HEK293 (cell line): ENCODE data around the gene HOXD9.

Experiments
- CTCF ChIA-PET: fragments of 350-600 bp; formaldehyde crosslinking; extraction: SDS; loops from one replicate; lab custom pipeline; 2021; ENCODE audit warnings: antibody characterized with exemption; lab: Yijun Ruan, JAX
- POLR2A ChIA-PET: fragments of 300-600 bp; formaldehyde crosslinking; extraction: SDS; loops from one replicate; lab custom pipeline; 2020; ENCODE audit warnings: antibody characterized with exemption, inconsistent platforms; lab: Yijun Ruan, JAX
- H3K27ac ChIP-seq: fragments of 200-500 bp; sonication (Bioruptor generic); 2 replicates; pipeline ENCODE4 v1.5.1; 2014; ENCODE audit warnings: low read depth, low read length, control low read depth, inconsistent platforms; ENCODE audit errors: extremely low read depth
- H3K36me3 ChIP-seq, 2 experiments: fragments of 200-500 bp in 1 of 2; sonication (Bioruptor generic) in 1 of 2; 1 replicate in 1 of 2; 2 replicates in 1 of 2; pipeline ENCODE4 v1.5.1; 2014 to 2017; ENCODE audit warnings: inconsistent platforms in 2 of 2, low read length in 2 of 2; ENCODE audit not compliant: control insufficient read depth in 2 of 2, insufficient read depth in 1 of 2
- H3K4me1 ChIP-seq: fragments of 200-500 bp; sonication (Bioruptor generic); 2 replicates; pipeline ENCODE4 v1.5.1; 2014; ENCODE audit warnings: mild to moderate bottlenecking, low read length, inconsistent platforms; ENCODE audit not compliant: control insufficient read depth, insufficient read depth
- H3K4me3 ChIP-seq: 2 replicates; pipeline ENCODE4 v1.5.1; 2011; ENCODE audit warnings: low read depth, mild to moderate bottlenecking, control low read depth, low read length, moderate library complexity
- H3K9me3 ChIP-seq: fragments of 200-500 bp; sonication (Bioruptor generic); 2 replicates; pipeline ENCODE4 v1.5.1; 2014; ENCODE audit warnings: low read depth, low read length, inconsistent platforms; ENCODE audit not compliant: control insufficient read depth, insufficient read depth
- KLF16 ChIP-seq: fragments of 450-650 bp; formaldehyde crosslinking; IDR thresholded peaks from 2 replicates; pipeline ENCODE4 v1.5.1; 2017; ENCODE audit warnings: missing biosample characterization, missing genetic modification characterization
- TRIM28 ChIP-seq: IDR thresholded peaks from 2 replicates; pipeline ENCODE4 v1.6.1; 2011; ENCODE audit warnings: low read length, control low read depth, borderline replicate concordance
- ZBTB11 ChIP-seq: fragments of 450-650 bp; formaldehyde crosslinking; conservative IDR thresholded peaks from 2 replicates; pipeline ENCODE4 v1.5.1; 2016; ENCODE audit warnings: low read depth, missing biosample characterization, missing genetic modification characterization
- ZFP69B ChIP-seq: fragments of 450-650 bp; formaldehyde crosslinking; IDR thresholded peaks from 2 replicates; pipeline ENCODE4 v1.5.1; 2016; ENCODE audit warnings: missing biosample characterization, missing genetic modification characterization
- ZNF121 ChIP-seq: fragments of 450-650 bp; formaldehyde crosslinking; IDR thresholded peaks from 2 replicates; pipeline ENCODE4 v1.5.1; 2016; ENCODE audit warnings: missing biosample characterization, missing genetic modification characterization
- ZNF169 ChIP-seq: fragments of 450-650 bp; formaldehyde crosslinking; IDR thresholded peaks from 2 replicates; pipeline ENCODE4 v1.5.1; 2016; ENCODE audit warnings: missing biosample characterization, missing genetic modification characterization
- ZNF2 ChIP-seq: fragments of 450-650 bp; formaldehyde crosslinking; IDR thresholded peaks from 2 replicates; pipeline ENCODE4 v1.5.1; 2016; ENCODE audit warnings: missing biosample characterization, missing genetic modification characterization
- ZNF24 ChIP-seq: fragments of 450-650 bp; formaldehyde crosslinking; IDR thresholded peaks from 2 replicates; pipeline ENCODE4 v1.5.1; 2016; ENCODE audit warnings: missing biosample characterization, missing genetic modification characterization
- ZNF311 ChIP-seq: fragments of 450-650 bp; formaldehyde crosslinking; IDR thresholded peaks from 2 replicates; pipeline ENCODE4 v1.5.1; 2017; ENCODE audit warnings: missing biosample characterization, missing genetic modification characterization, borderline replicate concordance
- ZNF350 ChIP-seq: fragments of 450-650 bp; formaldehyde crosslinking; IDR thresholded peaks from 2 replicates; pipeline ENCODE4 v1.5.0; 2017; ENCODE audit warnings: missing biosample characterization, mild to moderate bottlenecking, missing genetic modification characterization
- ZNF473 ChIP-seq: fragments of 450-650 bp; formaldehyde crosslinking; IDR thresholded peaks from 2 replicates; pipeline ENCODE4 v1.5.1; 2017; ENCODE audit warnings: missing biosample characterization, missing genetic modification characterization
- ZNF571 ChIP-seq: fragments of 450-650 bp; formaldehyde crosslinking; IDR thresholded peaks from 2 replicates; pipeline ENCODE4 v1.5.0; 2017; ENCODE audit warnings: missing biosample characterization, missing genetic modification characterization
- ZNF596 ChIP-seq: fragments of 450-650 bp; IDR thresholded peaks from 2 replicates; pipeline ENCODE4 v1.5.0; 2018; ENCODE audit warnings: missing biosample characterization, mild to moderate bottlenecking, missing genetic modification characterization, moderate library complexity
- ZNF621 ChIP-seq: fragments of 450-650 bp; formaldehyde crosslinking; IDR thresholded peaks from 2 replicates; pipeline ENCODE4 v1.5.1; 2017; ENCODE audit warnings: missing biosample characterization, missing genetic modification characterization
- ZNF670 ChIP-seq: fragments of 450-650 bp; formaldehyde crosslinking; IDR thresholded peaks from 2 replicates; pipeline ENCODE4 v1.5.1; 2016; ENCODE audit warnings: missing biosample characterization, missing genetic modification characterization, low read depth
- ZNF791 ChIP-seq: fragments of 450-650 bp; formaldehyde crosslinking; IDR thresholded peaks from 2 replicates; pipeline ENCODE4 v1.5.1; 2016; ENCODE audit warnings: missing biosample characterization, missing genetic modification characterization
- TF ChIP-seq, protein P1 (sequence below): fragments of 450-650 bp; formaldehyde crosslinking; optimal IDR thresholded peaks from 2 replicates; pipeline ENCODE3; 2016; ENCODE audit warnings: missing biosample characterization, mild to moderate bottlenecking, missing genetic modification characterization
- TF ChIP-seq, protein P2 (sequence below): fragments of 450-650 bp; IDR thresholded peaks from 2 replicates; pipeline ENCODE4 v1.5.1; 2018; ENCODE audit warnings: missing biosample characterization, missing genetic modification characterization
- TF ChIP-seq, protein P3 (sequence below): fragments of 450-650 bp; formaldehyde crosslinking; IDR thresholded peaks from 2 replicates; pipeline ENCODE4 v1.5.1; 2016; ENCODE audit warnings: missing biosample characterization, missing genetic modification characterization, borderline replicate concordance

Gene HOXD9

DNA sequence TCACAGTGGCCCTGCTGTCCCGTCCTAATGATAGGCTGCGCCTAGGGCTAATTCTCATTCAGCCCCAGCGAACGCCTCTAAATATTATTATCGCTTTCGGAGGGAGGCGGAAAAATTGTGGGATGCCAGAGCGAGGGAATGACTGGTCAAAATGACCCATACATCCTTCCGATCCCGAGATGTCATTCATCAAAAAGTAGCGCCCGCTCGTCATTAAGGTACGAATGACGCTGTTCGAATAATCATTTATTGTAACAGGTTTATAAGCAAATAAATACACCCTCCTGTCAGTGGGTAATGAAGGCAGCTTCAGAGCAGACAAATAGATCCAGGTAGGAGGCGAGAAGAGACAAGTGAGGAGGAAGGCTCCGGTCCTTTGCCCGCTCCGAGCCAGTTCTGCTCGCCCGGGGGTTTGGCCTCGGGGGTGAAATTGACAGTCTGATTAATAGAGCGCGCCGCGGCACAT is 38.7 kb upstream of the HOXD9 start, which contains the start of gene EVX2 (continued):
- TF ChIP-seq KLF16 (tag by site-specific recombination) (no peak), ZBTB11 (no peak), ZNF350 (no peak), ZNF791 (tag by site-specific recombination) (no peak), ZNF121 (tag by site-specific recombination) (no peak)

- Histone ChIP-seq H3K4me1 (no peaks in the 10 kb centered on the region), H3K36me3 (no peaks in the 10 kb centered on the region), H3K27ac (no peak overlapping the region), H3K4me3 (no peak overlapping the region), H3K9me3 (no peaks in the 10 kb centered on the region)
- ChIA-PET POLR2A (no interaction called here), CTCF (interaction anchor here (0.7 to 5.6 kb wide), 6 partner anchors 12 to 833 kb away, joined by 3 to 33 read pairs (median 7); no protein-coding TSS in a partner anchor)
- no peak for TF ChIP-seq ZNF473
- peak; percentile 85 for TF ChIP-seq ZNF596 (tag by site-specific recombination)
Observed at GRCh38 chr2:176084611-176085119, 37.9 kb upstream of the HOXD9 start.

DNA sequence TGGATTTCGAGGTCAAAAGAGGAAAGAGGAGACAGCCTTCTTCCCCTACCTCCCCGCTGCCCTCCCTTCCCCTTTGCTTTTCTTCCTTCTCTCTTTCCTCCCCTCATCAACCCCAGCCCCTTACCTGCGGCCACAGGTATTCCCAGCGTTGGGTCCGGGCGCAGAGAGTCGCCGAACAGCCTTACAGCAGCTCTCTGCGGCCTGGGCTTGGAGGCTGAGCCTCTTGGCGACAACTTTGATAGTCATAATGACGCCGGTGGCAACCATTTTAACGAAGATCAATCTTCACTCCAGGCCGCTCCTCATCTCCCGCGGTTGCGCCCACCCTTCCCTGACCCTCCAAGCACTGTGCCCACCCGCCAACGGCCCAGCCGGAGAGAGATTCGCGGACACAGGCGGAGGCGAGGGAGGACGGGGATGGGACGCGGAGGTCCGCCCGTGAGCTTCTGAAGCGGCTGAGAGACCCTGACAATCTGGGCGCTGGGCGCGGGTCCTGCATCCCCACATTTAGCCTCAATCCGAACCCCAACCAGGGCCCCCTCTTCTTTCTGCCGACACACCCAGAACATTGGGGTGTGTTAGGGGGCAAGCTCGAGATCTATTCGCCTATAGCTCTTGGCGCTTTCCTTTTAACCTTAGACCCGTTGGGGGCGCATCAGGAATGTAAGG is 37.3 kb upstream of the HOXD9 start:
- POLR2A ChIA-PET: interaction anchor here (0.8 kb wide), 1 partner anchor 84 kb away, joined by 3 read pairs; the partner anchor contains the start of gene LNPK
- Histone ChIP-seq H3K4me1 (no peaks in the 10 kb centered on the region), H3K36me3 (no peaks in the 10 kb centered on the region), H3K4me3 (no peak overlapping the region), H3K27ac (no peak overlapping the region; the same call in 1 of the 2 replicates), H3K9me3 (no peaks in the 10 kb centered on the region)
- CTCF ChIA-PET: interaction anchor here (0.5 to 5.6 kb wide), 24 partner anchors 12 to 935 kb away, joined by 3 to 33 read pairs (median 4); no protein-coding TSS in a partner anchor
- no peak for TF ChIP-seq ZNF621
- TF ChIP-seq ZFP69B (tag by site-specific recombination): no peak
- TF ChIP-seq ZNF670: no peak
- TF ChIP-seq ZNF571: no peak
- no peak for TF ChIP-seq TRIM28
- TF ChIP-seq, protein P1, sequence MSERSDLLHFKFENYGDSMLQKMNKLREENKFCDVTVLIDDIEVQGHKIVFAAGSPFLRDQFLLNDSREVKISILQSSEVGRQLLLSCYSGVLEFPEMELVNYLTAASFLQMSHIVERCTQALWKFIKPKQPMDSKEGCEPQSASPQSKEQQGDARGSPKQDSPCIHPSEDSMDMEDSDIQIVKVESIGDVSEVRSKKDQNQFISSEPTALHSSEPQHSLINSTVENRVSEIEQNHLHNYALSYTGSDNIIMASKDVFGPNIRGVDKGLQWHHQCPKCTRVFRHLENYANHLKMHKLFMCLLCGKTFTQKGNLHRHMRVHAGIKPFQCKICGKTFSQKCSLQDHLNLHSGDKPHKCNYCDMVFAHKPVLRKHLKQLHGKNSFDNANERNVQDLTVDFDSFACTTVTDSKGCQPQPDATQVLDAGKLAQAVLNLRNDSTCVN: no peak
- no peak for TF ChIP-seq ZNF2 (tag by site-specific recombination)
- no peak for TF ChIP-seq ZNF24 (tag by site-specific recombination)
- TF ChIP-seq, protein P2, sequence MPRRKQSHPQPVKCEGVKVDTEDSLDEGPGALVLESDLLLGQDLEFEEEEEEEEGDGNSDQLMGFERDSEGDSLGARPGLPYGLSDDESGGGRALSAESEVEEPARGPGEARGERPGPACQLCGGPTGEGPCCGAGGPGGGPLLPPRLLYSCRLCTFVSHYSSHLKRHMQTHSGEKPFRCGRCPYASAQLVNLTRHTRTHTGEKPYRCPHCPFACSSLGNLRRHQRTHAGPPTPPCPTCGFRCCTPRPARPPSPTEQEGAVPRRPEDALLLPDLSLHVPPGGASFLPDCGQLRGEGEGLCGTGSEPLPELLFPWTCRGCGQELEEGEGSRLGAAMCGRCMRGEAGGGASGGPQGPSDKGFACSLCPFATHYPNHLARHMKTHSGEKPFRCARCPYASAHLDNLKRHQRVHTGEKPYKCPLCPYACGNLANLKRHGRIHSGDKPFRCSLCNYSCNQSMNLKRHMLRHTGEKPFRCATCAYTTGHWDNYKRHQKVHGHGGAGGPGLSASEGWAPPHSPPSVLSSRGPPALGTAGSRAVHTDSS (tag by site-specific recombination): no peak
- TF ChIP-seq, protein P3, sequence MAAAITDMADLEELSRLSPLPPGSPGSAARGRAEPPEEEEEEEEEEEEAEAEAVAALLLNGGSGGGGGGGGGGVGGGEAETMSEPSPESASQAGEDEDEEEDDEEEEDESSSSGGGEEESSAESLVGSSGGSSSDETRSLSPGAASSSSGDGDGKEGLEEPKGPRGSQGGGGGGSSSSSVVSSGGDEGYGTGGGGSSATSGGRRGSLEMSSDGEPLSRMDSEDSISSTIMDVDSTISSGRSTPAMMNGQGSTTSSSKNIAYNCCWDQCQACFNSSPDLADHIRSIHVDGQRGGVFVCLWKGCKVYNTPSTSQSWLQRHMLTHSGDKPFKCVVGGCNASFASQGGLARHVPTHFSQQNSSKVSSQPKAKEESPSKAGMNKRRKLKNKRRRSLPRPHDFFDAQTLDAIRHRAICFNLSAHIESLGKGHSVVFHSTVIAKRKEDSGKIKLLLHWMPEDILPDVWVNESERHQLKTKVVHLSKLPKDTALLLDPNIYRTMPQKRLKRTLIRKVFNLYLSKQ: no peak
- no peak for TF ChIP-seq ZNF169 (tag by site-specific recombination)
- TF ChIP-seq ZNF311 (tag by site-specific recombination): no peak
